GM18505 (cell line): Measurements from ENCODE around the gene PIGS.
"Not testable (repeated sequence)": the region's sequence is repeated elsewhere in the genome, so short reads cannot be mapped to it uniquely, and the experiment has no call there.

ENCODE experiments used
- ATAC-seq: cut with Tn5 transposase; IDR thresholded peaks from one replicate; pipeline ENCODE4 v1.9.1; 2021; ENCODE audit not compliant: unreplicated experiment
- POLR2A ChIP-seq: IDR thresholded peaks from 4 replicates; pipeline ENCODE4 v1.6.1; 2011; ENCODE audit warnings: borderline replicate concordance; ENCODE audit not compliant: insufficient read depth, insufficient read length; ENCODE audit errors: extremely low read depth

The PIGS gene

GRCh38 chr17:28571361-28572122, at the start of gene PIGS:
PIGS (minus strand) TSS chr17:28571524; CDS start chr17:28571496, 28 bp downstream.
- peak; percentile 85 for ATAC-seq
- peak; percentile 83 for TF ChIP-seq POLR2A

- ATAC-seq = no peak
Measured at GRCh38 chr17:28620010-28620409, 48.7 kb upstream of the PIGS start.

DNA sequence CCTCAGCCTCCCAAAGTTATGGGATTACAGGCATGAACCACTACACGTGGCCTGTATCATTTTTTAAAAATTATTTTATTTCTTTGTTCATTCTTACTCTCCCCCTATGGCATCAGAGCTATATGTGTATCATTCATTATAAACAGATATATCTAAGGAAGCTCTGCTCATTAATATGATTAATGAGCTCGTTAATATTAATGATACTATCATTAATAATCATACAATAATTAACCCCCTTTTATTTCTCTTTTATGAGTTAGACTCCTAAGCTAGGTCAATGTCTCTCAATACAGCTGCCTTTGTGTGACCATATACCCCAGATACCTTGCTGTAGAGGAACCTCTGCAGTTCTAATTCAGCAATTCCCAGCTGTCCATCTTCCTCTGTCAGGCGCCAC, 47.1 kb upstream of the PIGS start:
- ATAC-seq = no peak
- no peak for TF ChIP-seq POLR2A

More at GRCh38 chr17:28620010-28620409, 48.7 kb upstream of the PIGS start:
- TF ChIP-seq POLR2A = no peak

DNA sequence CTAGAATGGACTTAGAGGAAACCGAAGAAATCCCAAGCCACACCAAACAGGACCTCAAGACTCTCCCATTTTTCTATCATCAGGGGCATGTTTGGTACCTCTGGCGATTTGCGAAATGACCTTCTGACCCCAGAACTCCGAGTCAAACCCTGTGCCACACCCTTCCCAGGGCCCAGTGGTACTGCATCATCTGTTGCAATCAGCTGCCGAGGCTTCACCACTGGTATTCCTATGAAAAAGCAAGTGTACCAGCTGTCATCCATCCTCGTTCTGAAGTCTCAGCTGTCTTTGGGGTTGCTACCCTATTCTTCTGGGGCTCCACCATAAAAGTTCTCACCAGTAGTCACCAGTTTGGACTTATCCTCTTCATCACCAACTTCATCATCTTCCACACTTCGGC, 45.0 kb upstream of the PIGS start:
- TF ChIP-seq POLR2A = no peak
- ATAC-seq = no peak

DNA sequence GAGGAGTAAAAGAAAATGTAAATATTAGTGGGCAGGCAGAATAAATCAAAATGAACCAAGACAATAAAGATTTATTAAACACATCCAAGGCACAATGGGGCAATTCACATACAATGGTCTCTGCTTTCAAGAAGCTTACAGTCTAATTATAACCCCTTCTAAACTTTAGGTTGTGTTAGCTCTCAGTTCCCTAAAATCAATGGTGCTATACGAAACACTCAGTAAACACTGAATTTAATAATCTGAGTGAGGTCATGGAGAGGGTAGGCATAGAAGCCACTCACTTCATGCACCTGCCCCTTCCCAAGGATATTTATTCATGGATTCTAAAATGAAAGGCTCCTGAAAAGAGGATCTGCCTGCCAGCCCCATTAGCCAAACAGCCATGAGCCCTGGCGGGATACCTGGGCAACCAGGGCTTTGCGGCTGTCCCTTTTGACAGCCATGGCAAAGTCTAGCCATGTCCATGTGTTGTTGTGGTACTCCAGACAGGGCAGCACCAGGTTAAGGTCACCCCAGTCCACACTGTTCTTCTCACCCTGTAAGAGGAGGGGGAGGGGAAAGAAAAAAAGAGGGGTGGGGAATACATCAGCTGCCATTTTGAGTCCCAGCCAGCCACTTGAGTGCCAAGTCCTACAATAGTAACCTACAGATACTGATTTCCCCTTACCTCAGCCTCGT, 44.1 kb upstream of the PIGS start:
- no peak for TF ChIP-seq POLR2A
- no peak for ATAC-seq

DNA sequence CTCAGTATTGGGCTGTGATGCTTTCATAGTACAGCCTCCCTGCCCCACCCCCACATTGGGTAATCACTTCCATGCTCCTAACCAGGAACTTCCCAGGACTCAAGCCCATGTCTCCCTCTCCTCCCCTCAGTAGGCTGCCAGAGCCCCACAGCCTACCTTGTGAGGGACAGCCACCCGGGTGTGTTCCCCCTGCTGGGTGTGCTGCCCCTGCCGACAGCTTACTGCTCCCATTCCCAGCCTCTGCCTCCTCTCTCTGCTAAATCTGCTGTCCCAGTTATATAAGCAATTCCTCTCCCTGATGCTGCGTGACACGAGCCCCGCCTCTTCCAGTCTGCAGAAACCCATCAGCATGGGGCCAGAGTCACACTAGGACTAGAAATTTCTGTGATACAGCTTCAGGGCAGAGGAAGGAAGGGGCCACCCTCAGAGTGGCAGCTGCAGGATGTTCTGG, 42.6 kb upstream of the PIGS start, which contains the start of gene RSKR:
RSKR (minus strand) TSS at position 255 of the 451 bp plus-strand sequence; CDS start at position 231, 24 bp downstream.
- no peak for ATAC-seq
- TF ChIP-seq POLR2A = no peak

GRCh38 chr17:28612936-28613872, 41.9 kb upstream of the PIGS start:
- TF ChIP-seq POLR2A = no peak

GRCh38 chr17:28612531-28612930, 41.2 kb upstream of the PIGS start:
- no peak for ATAC-seq
- no peak for TF ChIP-seq POLR2A

More at GRCh38 chr17:28612936-28613872, 41.9 kb upstream of the PIGS start:
- no peak for ATAC-seq

- TF ChIP-seq POLR2A = no peak
- ATAC-seq = no peak
Measured at GRCh38 chr17:28610376-28610775, 39.1 kb upstream of the PIGS start.

- ATAC-seq = not testable (repeated sequence)
Measured at GRCh38 chr17:28604031-28604430, 32.7 kb upstream of the PIGS start.

DNA sequence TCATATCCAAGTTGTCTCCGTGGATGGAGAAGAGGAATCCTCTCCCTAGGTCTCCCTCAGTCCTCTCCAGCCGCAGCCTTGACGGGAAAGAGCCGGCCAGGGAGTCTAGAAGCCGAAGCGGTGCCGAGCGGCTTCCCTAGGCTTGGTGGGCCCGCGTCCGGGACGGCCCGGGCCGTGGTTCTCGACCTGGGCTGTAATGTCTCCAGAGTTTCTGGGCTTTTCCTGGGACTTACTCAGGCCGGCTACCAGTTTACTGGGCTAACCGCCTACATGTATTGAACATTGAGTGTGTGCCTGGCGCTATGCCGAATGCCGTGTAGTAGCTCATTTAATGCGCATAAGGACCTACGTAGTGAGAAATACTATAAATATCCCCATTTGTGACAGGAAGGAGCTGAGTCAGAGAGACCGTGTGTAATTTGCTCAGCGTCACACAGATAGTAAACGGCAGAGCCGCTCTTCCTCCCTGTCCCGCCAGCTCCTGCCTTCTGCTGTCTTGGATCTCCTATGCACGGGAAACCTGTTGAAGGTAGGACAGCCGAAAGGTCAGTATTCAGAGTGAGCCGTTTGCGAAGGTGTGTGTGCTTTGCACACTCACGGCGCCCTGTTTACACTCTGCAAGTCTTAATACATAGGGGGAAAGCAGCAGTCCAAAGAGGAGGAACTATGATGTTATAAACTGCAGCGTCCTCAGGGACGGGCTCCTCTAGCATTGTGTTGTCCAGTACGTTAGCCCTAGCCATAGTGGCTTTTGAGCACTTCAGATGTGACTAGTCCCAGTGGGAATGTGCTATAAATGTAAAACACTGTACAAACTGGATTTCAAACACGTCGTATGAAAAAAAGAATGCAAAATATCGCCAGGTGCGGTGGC, 28.2 kb upstream of the PIGS start:
- no peak for TF ChIP-seq POLR2A
- ATAC-seq = peak; percentile 40

DNA sequence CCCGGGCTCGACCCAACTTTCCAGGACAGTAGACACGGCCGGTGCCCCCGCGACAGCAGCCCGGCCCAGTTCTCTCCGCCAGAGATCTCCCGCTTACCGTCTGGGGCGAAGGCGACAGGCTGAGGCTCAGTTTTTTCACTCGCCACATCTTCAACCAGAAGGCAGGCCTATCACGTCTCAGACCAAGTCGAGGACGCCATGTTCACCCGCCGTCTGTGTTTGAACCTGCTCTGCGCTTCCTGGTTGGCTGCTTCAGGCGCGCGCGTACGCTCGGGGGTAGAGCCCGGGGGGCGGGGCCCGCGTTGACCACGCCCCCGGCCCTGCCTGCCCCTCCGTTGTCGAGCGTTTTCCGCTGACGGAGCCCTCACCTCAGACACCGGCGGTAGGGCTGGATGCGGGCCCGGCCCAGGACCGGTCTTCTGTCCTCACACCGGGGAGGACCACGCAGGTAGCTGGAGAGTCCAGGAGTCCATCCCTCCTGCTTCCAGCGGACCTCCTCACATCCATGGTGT, 27.5 kb upstream of the PIGS start, which contains the start of gene SPAG5:
SPAG5 (minus strand) TSS at position 227 of the 512 bp plus-strand sequence; CDS start at position 148, 79 bp downstream.
- peak; percentile 92 for TF ChIP-seq POLR2A
- peak; percentile 84 for ATAC-seq
